Muscle of arm (tissue), 12 donors: ENCODE data around the gene TXN2. TPM values are rescaled to one million over a fixed set of nuclear protein-coding genes. Genes with fewer than 3 reads are reported as not detected.
A peak's percentile ranks its signal among the peaks of the same experiment; 100 is the strongest.
"Not testable (repeated sequence)": the region's sequence is repeated elsewhere in the genome, so short reads cannot be mapped to it uniquely, and the experiment has no call there.

ENCODE experiments used
- DNase-seq: peaks from one replicate; pipeline ENCODE4 v3.0.0-alpha.2; 2013
- polyA plus RNA-seq, 12 donors: library from polyadenylated mRNA; unstranded; fragments of 120-200 nt; gene quantifications; one replicate each; pipeline ENCODE4 v1.2.1, GENCODE V29; 2013; ENCODE audit not compliant: insufficient read length in 12 of 12

TXN2 gene
- polyA plus RNA-seq, 12 donors, result 98.7 to 118 (median 106) TPM; not detected in 1

- no peak for DNase-seq
Observed at GRCh38 chr22:36433318-36434231, 47.9 kb downstream of the TXN2 start.

- no peak for DNase-seq
Observed at GRCh38 chr22:36432592-36433317, 48.7 kb downstream of the TXN2 start.

- DNase-seq, result no peak
Observed at GRCh38 chr22:36431977-36432376, 49.5 kb downstream of the TXN2 start.

- DNase-seq, result no peak
Observed at GRCh38 chr22:36430863-36431262, 50.6 kb downstream of the TXN2 start.

- DNase-seq, result not testable (repeated sequence)
Observed at GRCh38 chr22:36427952-36428351, 53.5 kb downstream of the TXN2 start.

GRCh38 chr22:36425977-36426523, 55.4 kb downstream of the TXN2 start:
- DNase-seq, result peak; percentile 26

- no peak for DNase-seq
Observed at GRCh38 chr22:36424901-36425579, 56.4 kb downstream of the TXN2 start.

GRCh38 chr22:36424466-36424865, 57.0 kb downstream of the TXN2 start:
- not testable (repeated sequence) for DNase-seq

- no peak for DNase-seq
Observed at GRCh38 chr22:36423461-36424404, 57.7 kb downstream of the TXN2 start.

GRCh38 chr22:36422287-36423014, 59.0 kb downstream of the TXN2 start:
- DNase-seq, result no peak

GRCh38 chr22:36419912-36420882, 61.2 kb downstream of the TXN2 start:
- DNase-seq, result no peak

- DNase-seq, result peak; percentile 21
Observed at GRCh38 chr22:36419177-36419911, 62.1 kb downstream of the TXN2 start.

GRCh38 chr22:36417281-36417686, 64.2 kb downstream of the TXN2 start:
- DNase-seq, result no peak

Other genes with a start within 250 kb of the TXN2 start
- 100 to 1,000 TPM in 1 of 12 donors, 10 to 100 TPM in 11; 15.2 to 170 (median 21.8) TPM for gene APOL2, start 242.1 kb downstream of the TXN2 start, polyA plus RNA-seq
- gene APOL1, start 228.5 kb downstream of the TXN2 start, polyA plus RNA-seq, result 1 to 10 TPM in 11 of 12 donors, not detected in 1; 2.5 to 6.0 (median 5.0) TPM
- 100 to 1,000 TPM in 6 of 12 donors, 10 to 100 TPM in 6; 77.1 to 364 (median 100) TPM for gene MYH9, start 93.7 kb downstream of the TXN2 start, polyA plus RNA-seq
- gene FOXRED2, start 25.4 kb upstream of the TXN2 start, polyA plus RNA-seq, result 10 to 100 TPM in 10 of 12 donors, 1 to 10 TPM in 1, not detected in 1; 9.8 to 23.2 (median 18.0) TPM
- 100 to 1,000 TPM in 11 of 12 donors, not detected in 1; 142 to 190 (median 183) TPM for gene EIF3D, start 47.5 kb upstream of the TXN2 start, polyA plus RNA-seq
- under 1 TPM in 1 of 12 donors, not detected in 11; 0.08 TPM for gene CACNG2, start 222.1 kb upstream of the TXN2 start, polyA plus RNA-seq